NK-92 (cell line): ENCODE measurements around the gene CADPS.

Source experiments
- DNase-seq: peaks from one replicate; lab custom pipeline; 2025; ENCODE audit not compliant: unreplicated experiment; lab: John Stamatoyannopoulos, UW

Gene CADPS

GRCh38 chr3:62874711-62875557 lies at the start of gene CADPS:
TSS of gene CADPS (minus strand) at chr3:62875416. CDS start at chr3:62875029, 387 bp downstream.
- no peak for DNase-seq

- DNase-seq = no peak
Observed at GRCh38 chr3:62923066-62923465, 47.9 kb upstream of the CADPS start.

- DNase-seq = no peak
Observed at GRCh38 chr3:62922326-62922725, 47.1 kb upstream of the CADPS start.

GRCh38 chr3:62920466-62920784 lies 45.2 kb upstream of the CADPS start:
- no peak for DNase-seq

GRCh38 chr3:62919784-62920465 lies 44.7 kb upstream of the CADPS start:
- no peak for DNase-seq

GRCh38 chr3:62918777-62919176 lies 43.6 kb upstream of the CADPS start:
- DNase-seq = no peak

- DNase-seq = no peak
Observed at GRCh38 chr3:62918131-62918530, 42.9 kb upstream of the CADPS start.

- no peak for DNase-seq
Observed at GRCh38 chr3:62911526-62911925, 36.3 kb upstream of the CADPS start.

GRCh38 chr3:62905331-62905730 lies 30.1 kb upstream of the CADPS start:
- DNase-seq = no peak

GRCh38 chr3:62898530-62899496 lies 23.6 kb upstream of the CADPS start:
- no peak for DNase-seq

- no peak for DNase-seq
Observed at GRCh38 chr3:62895901-62896300, 20.7 kb upstream of the CADPS start.

- DNase-seq = no peak
Observed at GRCh38 chr3:62892951-62893350, 17.7 kb upstream of the CADPS start.

- no peak for DNase-seq
Observed at GRCh38 chr3:62892045-62892444, 16.8 kb upstream of the CADPS start.

GRCh38 chr3:62888778-62889177 lies 13.6 kb upstream of the CADPS start:
- DNase-seq = no peak

- DNase-seq = no peak
Observed at GRCh38 chr3:62888180-62888579, 13.0 kb upstream of the CADPS start.

GRCh38 chr3:62885136-62885535 lies 9.9 kb upstream of the CADPS start:
- DNase-seq = no peak

GRCh38 chr3:62884096-62884870 lies 9.1 kb upstream of the CADPS start:
- no peak for DNase-seq

- DNase-seq = no peak
Observed at GRCh38 chr3:62882676-62883200, 7.5 kb upstream of the CADPS start.

GRCh38 chr3:62876064-62876463 lies 848 bp upstream of the CADPS start:
- no peak for DNase-seq

GRCh38 chr3:62875558-62876002 lies 364 bp upstream of the CADPS start:
- no peak for DNase-seq
